ENCODE results near the gene RFTN1.
A peak's percentile ranks its signal among the peaks of the same experiment; 100 is the strongest.

RFTN1 gene

GRCh38 chr3:16301507-16301906 is 212.0 kb downstream of the RFTN1 start:
- H3K9me3 Mint-ChIP-seq, result no peaks in the 10 kb centered on the region
- peak overlapping the region; percentile 62 for H3K4me3 Mint-ChIP-seq
- peaks cover 89% of the 10 kb centered on the region for H3K36me3 Mint-ChIP-seq (ENCODE audit: low read depth)
- peaks cover 96% of the 10 kb centered on the region for H3K4me1 Mint-ChIP-seq (ENCODE audit: low read depth)
- no peaks in the 10 kb centered on the region for H3K27me3 Mint-ChIP-seq
- no peak for DNase-seq
- H3K27ac Mint-ChIP-seq, result peak overlapping the region; percentile 94

GRCh38 chr3:16300881-16301359 is 212.6 kb downstream of the RFTN1 start:
- Mint-ChIP-seq H3K4me3 (peak overlapping the region; percentile 62), H3K36me3 (ENCODE audit: low read depth) (peaks cover 89% of the 10 kb centered on the region), H3K9me3 (no peaks in the 10 kb centered on the region), H3K27ac (peak overlapping the region; percentile 94), H3K4me1 (ENCODE audit: low read depth) (peaks cover 96% of the 10 kb centered on the region), H3K27me3 (no peaks in the 10 kb centered on the region)
- DNase-seq, result no peak

GRCh38 chr3:16300307-16300706 is 213.2 kb downstream of the RFTN1 start:
- Mint-ChIP-seq H3K4me3 (peak overlapping the region; percentile 62), H3K9me3 (no peaks in the 10 kb centered on the region), H3K4me1 (ENCODE audit: low read depth) (peaks cover 96% of the 10 kb centered on the region), H3K27me3 (no peaks in the 10 kb centered on the region), H3K27ac (peak overlapping the region; percentile 94), H3K36me3 (ENCODE audit: low read depth) (peaks cover 89% of the 10 kb centered on the region)
- DNase-seq, result no peak

GRCh38 chr3:16299746-16300145 is 213.8 kb downstream of the RFTN1 start:
- DNase-seq, result no peak
- H3K36me3 Mint-ChIP-seq (ENCODE audit: low read depth), result peaks cover 89% of the 10 kb centered on the region
- no peaks in the 10 kb centered on the region for H3K27me3 Mint-ChIP-seq
- peaks cover 95% of the 10 kb centered on the region for H3K4me1 Mint-ChIP-seq (ENCODE audit: low read depth)
- no peaks in the 10 kb centered on the region for H3K9me3 Mint-ChIP-seq
- H3K27ac Mint-ChIP-seq, result peak overlapping the region; percentile 94
- peak overlapping the region; percentile 15 for H3K4me3 Mint-ChIP-seq

GRCh38 chr3:16298891-16299290 is 214.6 kb downstream of the RFTN1 start:
- H3K27me3 Mint-ChIP-seq, result no peaks in the 10 kb centered on the region
- H3K4me1 Mint-ChIP-seq (ENCODE audit: low read depth), result peaks cover 95% of the 10 kb centered on the region
- no peaks in the 10 kb centered on the region for H3K9me3 Mint-ChIP-seq
- H3K36me3 Mint-ChIP-seq (ENCODE audit: low read depth), result peaks cover 89% of the 10 kb centered on the region
- no peak for DNase-seq
- H3K4me3 Mint-ChIP-seq, result no peak overlapping the region
- peak overlapping the region; percentile 94 for H3K27ac Mint-ChIP-seq

GRCh38 chr3:16297997-16298885 is 215.3 kb downstream of the RFTN1 start:
- Mint-ChIP-seq H3K4me3 (no peak overlapping the region), H3K27ac (peak overlapping the region; percentile 94)

GRCh38 chr3:16295298-16295890 is 218.1 kb downstream of the RFTN1 start:
- peaks cover 9% of the 10 kb centered on the region for H3K9me3 Mint-ChIP-seq
- H3K36me3 Mint-ChIP-seq (ENCODE audit: low read depth), result peaks cover 87% of the 10 kb centered on the region
- H3K27me3 Mint-ChIP-seq, result no peaks in the 10 kb centered on the region
- peak overlapping the region; percentile 6 for H3K4me3 Mint-ChIP-seq
- peaks cover 92% of the 10 kb centered on the region for H3K4me1 Mint-ChIP-seq (ENCODE audit: low read depth)
- H3K27ac Mint-ChIP-seq, result peak overlapping the region; percentile 76
- DNase-seq, result no peak

More at GRCh38 chr3:16297997-16298885, 215.3 kb downstream of the RFTN1 start:
- Mint-ChIP-seq H3K4me1 (ENCODE audit: low read depth) (peaks cover 97% of the 10 kb centered on the region), H3K9me3 (peaks cover 3% of the 10 kb centered on the region), H3K27me3 (no peaks in the 10 kb centered on the region), H3K36me3 (ENCODE audit: low read depth) (peaks cover 90% of the 10 kb centered on the region)
- DNase-seq, result no peak

GRCh38 chr3:16294844-16295243 is 218.7 kb downstream of the RFTN1 start:
- Mint-ChIP-seq H3K27ac (peak overlapping the region; percentile 76), H3K9me3 (peaks cover 9% of the 10 kb centered on the region), H3K36me3 (ENCODE audit: low read depth) (peaks cover 87% of the 10 kb centered on the region), H3K27me3 (no peaks in the 10 kb centered on the region), H3K4me1 (ENCODE audit: low read depth) (peaks cover 92% of the 10 kb centered on the region), H3K4me3 (peak overlapping the region; percentile 6)
- no peak for DNase-seq

- no peak for DNase-seq
- H3K4me1 Mint-ChIP-seq (ENCODE audit: low read depth), result peaks cover 94% of the 10 kb centered on the region
- peak overlapping the region; percentile 81 for H3K4me3 Mint-ChIP-seq
- H3K36me3 Mint-ChIP-seq (ENCODE audit: low read depth), result peaks cover 85% of the 10 kb centered on the region
- no peaks in the 10 kb centered on the region for H3K27me3 Mint-ChIP-seq
- peak overlapping the region; percentile 95 for H3K27ac Mint-ChIP-seq
- H3K9me3 Mint-ChIP-seq, result peaks cover 9% of the 10 kb centered on the region
Measured at GRCh38 chr3:16290827-16291196, 222.7 kb downstream of the RFTN1 start.

- no peaks in the 10 kb centered on the region for H3K27me3 Mint-ChIP-seq
- peak overlapping the region; percentile 81 for H3K4me3 Mint-ChIP-seq
- H3K9me3 Mint-ChIP-seq, result peaks cover 9% of the 10 kb centered on the region
- H3K27ac Mint-ChIP-seq, result peak overlapping the region; percentile 95
- H3K36me3 Mint-ChIP-seq (ENCODE audit: low read depth), result peaks cover 82% of the 10 kb centered on the region
- DNase-seq, result no peak
- H3K4me1 Mint-ChIP-seq (ENCODE audit: low read depth), result peaks cover 94% of the 10 kb centered on the region
Measured at GRCh38 chr3:16290007-16290826, 223.3 kb downstream of the RFTN1 start.

GRCh38 chr3:16289144-16289889 is 224.2 kb downstream of the RFTN1 start:
- peaks cover 83% of the 10 kb centered on the region for H3K36me3 Mint-ChIP-seq (ENCODE audit: low read depth)
- no peaks in the 10 kb centered on the region for H3K27me3 Mint-ChIP-seq
- peaks cover 95% of the 10 kb centered on the region for H3K4me1 Mint-ChIP-seq (ENCODE audit: low read depth)
- H3K27ac Mint-ChIP-seq, result peak overlapping the region; percentile 95
- no peak for DNase-seq
- peak overlapping the region; percentile 81 for H3K4me3 Mint-ChIP-seq
- peaks cover 9% of the 10 kb centered on the region for H3K9me3 Mint-ChIP-seq

GRCh38 chr3:16288664-16289063 is 224.8 kb downstream of the RFTN1 start:
- Mint-ChIP-seq H3K36me3 (ENCODE audit: low read depth) (peaks cover 81% of the 10 kb centered on the region), H3K9me3 (peaks cover 9% of the 10 kb centered on the region), H3K27ac (peak overlapping the region; percentile 95), H3K27me3 (no peaks in the 10 kb centered on the region), H3K4me1 (ENCODE audit: low read depth) (peaks cover 91% of the 10 kb centered on the region), H3K4me3 (peak overlapping the region; percentile 81)
- DNase-seq, result no peak

- no peaks in the 10 kb centered on the region for H3K27me3 Mint-ChIP-seq
- H3K4me1 Mint-ChIP-seq (ENCODE audit: low read depth), result peaks cover 90% of the 10 kb centered on the region
- peaks cover 83% of the 10 kb centered on the region for H3K36me3 Mint-ChIP-seq (ENCODE audit: low read depth)
- H3K27ac Mint-ChIP-seq, result peak overlapping the region; percentile 95
- DNase-seq, result no peak
- H3K4me3 Mint-ChIP-seq, result peak overlapping the region; percentile 81
- no peaks in the 10 kb centered on the region for H3K9me3 Mint-ChIP-seq
Measured at GRCh38 chr3:16286751-16287543, 226.6 kb downstream of the RFTN1 start.

Data from activated T-cell treated with anti-CD3 and anti-CD28 coated beads, Interleukin-2, amount 50 U/mL, for 24 hours (primary cell).